Islet precursor cell (in vitro differentiated cells): ENCODE results near the gene ULK4.
"Not testable (repeated sequence)": the region's sequence is repeated elsewhere in the genome, so short reads cannot be mapped to it uniquely, and the experiment has no call there.

Experiments used
- DNase-seq: peaks from one replicate; pipeline ENCODE4 v3.0.0-alpha.2; 2018

ULK4 gene

DNA sequence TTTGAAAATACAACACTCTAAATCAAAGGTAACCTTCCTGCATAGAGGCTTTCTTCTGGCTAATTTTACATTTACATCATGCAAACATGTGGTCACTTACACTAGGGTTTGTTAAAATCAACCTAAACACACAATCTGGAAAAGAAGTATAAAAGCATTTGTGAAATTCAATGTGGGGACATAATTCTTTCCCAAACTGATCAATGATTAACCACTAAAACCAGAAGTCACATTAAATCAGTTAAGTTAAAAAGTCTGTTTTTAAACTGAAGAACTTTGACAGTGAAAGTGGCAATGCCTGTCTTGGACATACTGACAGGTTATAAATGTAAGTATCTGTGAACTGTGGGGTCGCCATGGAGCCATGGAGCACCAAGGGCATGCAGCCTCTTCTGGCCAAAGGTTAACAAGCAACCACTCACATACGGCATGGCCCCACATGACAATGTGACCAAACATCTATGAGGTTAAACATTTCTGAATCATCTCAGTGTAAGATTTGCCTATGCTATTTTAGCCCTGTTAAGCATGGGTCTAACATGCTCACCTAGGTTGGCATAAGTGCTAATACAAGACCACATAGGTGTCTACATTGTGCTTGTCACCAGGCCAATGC is 484.4 kb downstream of the ULK4 start:
- DNase-seq, result no peak

DNA sequence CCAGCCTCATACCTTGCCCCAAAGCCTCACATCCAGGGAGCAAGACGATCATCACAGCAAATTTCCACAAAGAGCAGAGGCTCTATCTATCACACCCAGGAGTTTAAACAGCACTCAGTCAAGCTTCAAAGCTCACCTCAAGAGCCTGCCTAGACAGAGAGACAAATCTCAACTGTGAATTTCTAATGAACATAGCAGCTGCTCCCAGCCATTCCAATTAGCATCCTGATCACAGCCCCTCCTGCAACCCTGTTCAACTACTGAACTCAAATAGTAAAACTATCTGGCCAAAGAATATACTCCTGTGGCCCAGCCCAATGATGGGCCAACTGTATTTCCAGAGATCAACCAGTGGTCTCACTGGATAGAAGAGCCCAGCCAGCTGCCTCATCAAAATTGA is 492.8 kb downstream of the ULK4 start:
- no peak for DNase-seq

DNA sequence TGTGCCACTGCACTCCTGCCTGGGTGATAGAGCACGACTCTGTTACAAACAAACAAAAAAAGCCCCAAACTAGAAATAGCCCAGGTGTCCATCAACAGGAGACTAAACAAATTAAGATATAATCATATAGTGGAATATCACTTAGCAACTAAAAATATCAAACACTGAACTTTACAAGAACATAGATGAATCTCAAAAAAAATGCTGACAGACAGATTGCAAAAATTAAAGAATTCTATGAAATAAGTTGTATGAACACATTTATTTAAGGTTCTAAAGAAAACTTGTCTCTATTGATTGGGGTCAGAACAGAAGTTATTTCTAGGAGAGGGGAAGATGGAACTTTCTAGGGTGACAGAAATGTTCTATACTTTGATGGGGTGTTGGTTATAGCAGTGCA is 494.4 kb downstream of the ULK4 start:
- DNase-seq, result no peak

DNA sequence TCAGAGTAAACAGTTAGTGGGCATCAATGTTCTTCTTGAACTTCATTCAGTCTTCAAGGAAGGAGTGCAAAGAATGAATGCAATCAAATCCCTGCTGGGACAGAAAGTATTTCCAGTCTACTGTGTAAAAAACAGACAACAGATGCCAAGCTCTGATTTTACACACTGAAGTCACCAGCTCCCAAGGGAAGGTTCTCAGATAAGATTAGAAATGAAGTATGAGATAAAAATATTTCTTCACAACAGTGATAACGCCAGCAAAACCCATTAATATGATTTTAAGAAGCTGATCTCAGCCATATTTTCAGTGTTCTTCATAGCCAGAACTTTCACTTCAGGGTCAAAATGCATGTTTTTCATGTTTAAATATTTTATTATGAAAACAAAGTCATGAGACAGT is 497.0 kb downstream of the ULK4 start:
- DNase-seq, result no peak

DNA sequence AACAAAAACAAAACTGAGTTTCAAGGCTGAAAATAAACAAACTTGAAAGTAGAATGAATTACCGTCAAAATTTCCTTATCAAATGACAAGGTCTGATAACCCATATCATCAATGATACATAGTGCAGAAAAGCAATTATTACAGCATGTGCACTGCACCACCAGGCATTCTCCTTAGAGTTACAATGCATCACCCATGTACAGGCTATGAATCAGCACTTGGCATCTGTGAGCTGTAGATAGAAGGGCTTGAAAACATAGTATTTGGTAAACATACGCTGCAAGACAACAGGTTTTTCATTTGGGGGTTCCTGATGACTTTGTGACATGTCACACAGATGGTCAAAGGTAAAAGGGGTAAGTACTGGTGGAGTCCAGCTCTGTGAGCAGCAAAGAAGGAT is 497.5 kb downstream of the ULK4 start:
- DNase-seq, result no peak

DNA sequence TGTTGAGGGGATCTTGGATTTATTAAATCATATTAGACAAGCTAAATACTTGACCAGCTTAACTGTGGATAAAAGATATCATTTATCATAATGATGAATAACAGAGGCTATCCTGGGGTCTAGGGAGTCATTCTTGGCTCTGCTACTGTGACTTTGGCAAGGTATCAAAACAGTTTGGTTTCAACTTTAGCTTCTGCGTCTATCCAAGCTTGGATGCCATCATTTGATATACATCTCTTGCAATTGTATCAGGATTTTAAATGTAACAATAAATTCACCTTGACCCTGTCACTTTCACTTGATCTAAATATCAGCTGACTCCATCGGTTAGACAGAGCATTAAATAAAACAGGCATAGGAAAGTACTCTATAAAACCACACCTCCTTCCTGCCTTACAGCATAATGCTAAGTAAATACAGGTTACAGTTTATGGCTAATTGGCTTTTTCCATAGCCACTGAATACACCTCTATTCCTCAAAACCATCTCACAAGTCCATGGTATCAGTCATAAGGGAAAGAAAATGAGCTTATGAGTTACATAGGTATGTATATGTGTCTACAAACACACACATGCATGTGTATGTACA is 499.7 kb downstream of the ULK4 start:
- no peak for DNase-seq

DNA sequence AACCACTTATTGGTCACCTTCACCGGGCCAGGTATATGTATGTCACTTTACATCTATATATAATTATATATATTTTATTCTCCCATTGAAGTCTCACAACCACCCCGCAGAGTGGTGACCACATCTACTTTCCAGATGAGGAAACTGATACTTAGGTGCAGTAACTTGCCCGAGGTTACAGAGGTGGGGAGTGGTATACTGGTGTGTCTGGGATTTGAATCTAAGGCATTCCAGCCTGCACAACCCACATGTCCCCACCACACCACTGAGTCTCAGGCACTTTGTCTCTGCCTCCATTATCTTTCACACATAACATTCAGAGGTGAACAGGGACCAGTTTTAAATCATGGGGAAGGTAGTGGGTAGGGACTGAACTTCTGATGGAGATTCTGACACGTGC is 501.2 kb downstream of the ULK4 start:
- no peak for DNase-seq

DNA sequence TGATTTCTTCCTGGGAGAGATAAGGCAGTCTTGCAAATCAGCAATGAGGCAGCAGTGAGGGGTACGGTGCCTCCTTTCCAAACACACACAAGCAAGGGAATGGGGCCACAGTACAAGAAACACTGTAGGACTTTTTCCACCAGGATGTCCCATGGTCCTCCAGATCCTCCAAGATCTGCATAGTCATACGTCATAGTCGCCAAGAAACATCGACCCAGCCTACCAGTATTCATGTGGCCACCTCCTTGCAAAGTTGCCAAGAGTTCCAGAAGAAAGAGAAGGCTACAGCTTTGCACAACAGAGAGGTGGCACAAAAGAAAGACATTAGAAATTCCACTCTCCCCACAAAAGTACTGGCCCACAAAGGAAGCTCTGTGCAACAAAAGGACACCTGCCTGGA is 504.7 kb downstream of the ULK4 start:
- DNase-seq, result no peak

DNA sequence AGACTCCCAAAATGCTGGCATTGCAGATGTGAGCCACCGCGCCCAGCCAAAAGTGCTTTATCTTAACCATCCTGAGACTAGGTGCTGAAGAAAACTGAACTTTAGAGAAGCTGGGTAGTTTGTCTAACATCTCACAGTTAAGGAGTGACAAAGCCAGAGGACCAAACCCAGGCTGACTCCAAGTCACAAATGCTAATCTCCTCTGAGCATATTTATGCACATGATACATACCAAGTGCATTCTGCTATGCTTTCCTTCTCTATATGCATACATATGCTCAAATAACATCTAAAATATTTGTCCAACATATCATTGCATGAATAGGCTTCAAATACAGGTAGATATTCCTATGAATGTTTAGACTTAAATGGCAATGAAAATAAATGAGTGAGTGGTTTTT is 505.7 kb downstream of the ULK4 start:
- DNase-seq, result no peak

DNA sequence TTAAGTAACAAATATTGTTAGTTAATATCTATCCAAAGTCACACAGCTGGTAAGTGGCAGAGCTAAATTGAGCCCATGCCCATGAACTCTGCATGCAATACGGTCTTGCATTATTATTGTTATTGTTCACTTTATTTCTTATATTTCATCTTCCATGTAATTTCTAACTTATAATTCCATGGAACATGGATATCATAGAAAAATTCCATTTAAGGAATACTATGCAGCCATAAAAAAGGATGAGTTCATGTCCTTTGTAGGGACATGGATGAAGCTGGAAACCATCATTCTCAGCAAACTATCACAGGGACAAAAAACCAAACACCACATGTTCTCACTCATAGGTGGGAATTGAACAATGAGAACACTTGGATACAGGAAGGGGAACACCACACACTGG is 508.3 kb downstream of the ULK4 start:
- not testable (repeated sequence) for DNase-seq

DNA sequence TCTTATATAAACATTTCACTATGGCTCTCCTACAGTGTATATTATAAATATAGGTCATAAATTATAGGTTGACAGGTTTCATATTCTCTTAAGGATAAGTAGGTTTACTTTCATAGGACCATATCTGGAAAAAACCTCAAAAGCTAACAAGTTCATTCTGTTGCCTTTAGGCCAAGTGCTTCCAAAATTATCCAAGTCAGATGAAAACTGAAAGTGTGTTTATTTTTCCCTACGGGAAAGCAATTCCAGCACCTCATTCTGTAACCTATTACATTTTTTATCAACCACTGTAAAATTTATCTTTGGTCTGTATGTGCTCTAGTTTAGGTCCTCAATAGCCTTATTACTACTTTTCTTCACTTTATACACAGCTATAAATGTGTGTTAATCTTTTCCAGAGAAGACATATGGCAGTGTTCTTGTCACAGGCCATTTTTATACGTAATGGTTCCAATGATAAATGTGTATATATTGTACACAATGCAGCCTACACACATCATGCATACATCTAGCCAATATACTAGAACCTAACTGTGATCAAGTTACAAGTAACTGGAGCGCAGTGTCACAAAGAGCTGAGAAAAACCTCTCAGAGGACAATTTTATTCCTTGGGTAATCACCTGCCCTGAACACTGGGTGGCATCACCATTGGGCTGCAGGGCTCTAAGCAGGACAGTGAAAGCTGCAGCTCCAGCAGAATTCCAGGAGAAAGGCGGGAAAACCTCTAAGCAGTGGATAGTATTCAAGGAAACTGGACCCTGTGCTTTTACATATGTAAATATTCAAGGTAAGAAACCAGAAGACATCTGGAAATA is 511.3 kb downstream of the ULK4 start:
- DNase-seq, result no peak

DNA sequence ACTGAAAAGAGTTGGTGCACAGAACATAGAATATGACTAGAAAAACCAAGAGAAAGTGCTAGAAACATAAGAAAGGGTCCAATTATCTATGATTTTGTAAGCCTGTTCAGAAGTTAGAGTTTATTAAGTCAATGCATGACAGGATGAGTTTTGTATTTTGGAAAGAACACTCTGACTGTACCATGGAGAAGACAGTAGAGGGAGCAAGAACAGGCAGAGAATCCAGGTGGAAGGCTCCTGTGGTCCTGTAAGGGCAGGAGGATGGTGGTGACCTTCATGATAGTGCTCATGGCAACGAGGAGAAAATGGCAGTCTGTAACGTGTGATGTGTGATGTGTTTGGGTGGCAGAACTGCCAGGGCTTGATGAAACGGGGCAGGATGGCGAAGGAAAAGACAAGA is 513.5 kb downstream of the ULK4 start:
- DNase-seq, result no peak

DNA sequence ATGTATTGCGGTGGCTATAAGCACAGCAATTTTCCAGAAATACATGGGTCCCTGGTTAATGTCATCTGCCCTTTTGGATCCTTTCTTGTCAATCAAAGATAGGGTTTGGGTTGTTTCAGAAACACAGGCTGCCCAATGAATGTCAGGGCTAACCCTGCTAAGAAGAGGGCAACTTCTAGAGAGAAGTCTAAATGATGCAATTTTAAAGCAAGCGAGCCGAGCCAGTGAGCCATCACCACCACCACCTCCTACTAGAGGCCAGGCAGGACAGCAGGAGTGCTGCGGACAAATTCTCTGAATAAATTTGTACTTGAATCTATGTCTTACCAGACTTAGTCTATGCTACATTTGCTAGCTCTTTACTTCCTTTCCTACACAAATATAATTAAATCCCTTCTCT is 514.2 kb downstream of the ULK4 start:
- DNase-seq, result no peak

DNA sequence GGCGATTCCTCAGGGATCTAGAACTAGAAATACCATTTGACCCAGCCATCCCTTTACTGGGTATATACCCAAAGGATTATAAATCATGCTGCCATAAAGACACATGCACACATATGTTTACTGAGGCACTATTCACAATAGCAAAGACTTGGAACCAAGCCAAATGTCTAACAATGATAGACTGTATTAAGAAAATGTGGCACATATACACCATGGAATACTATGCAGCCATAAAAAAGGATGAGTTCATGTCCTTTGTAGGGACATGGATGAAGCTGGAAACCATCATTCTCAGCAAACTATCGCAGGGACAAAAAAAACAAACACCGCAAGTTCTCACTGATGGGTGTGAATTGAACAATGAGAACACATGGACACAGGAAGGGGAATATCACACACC is 515.6 kb downstream of the ULK4 start:
- not testable (repeated sequence) for DNase-seq

DNA sequence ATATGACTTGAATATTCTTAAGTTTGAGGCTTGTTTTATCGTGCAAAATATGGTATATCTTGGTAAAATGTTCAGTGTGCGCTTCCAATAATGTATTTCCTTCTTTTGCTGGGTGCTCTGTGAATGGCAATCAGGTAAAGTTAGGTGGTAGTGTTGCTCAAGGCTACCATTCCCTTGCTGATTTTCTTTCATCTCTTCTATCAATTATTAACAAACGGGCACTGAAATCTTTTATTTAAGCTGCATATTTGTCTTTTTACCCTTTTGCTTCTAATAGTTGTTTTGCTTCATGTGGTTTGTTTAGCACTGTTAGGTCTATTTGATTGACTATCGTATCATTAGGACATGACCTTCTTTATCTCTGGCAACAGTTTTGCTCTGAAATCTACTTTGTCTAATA is 520.3 kb downstream of the ULK4 start:
- no peak for DNase-seq

DNA sequence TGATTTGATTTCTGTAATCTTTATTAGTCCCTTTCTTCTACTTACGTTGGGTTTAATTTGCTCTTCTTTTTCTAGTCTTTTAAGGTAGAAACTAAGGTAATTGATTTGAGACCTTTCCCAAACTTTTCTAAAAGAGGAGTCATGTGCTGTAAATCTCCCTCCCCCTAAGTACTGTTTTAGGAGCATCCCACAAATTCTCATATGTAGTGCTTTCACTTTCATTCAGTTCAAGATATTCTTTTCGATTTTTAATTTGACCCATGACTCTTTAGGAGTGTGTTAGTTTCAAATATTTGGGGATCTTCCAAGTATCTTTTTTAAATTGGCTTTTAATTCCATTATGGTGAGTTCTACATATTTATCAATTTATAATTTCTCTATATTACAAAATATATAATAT is 520.8 kb downstream of the ULK4 start:
- no peak for DNase-seq

DNA sequence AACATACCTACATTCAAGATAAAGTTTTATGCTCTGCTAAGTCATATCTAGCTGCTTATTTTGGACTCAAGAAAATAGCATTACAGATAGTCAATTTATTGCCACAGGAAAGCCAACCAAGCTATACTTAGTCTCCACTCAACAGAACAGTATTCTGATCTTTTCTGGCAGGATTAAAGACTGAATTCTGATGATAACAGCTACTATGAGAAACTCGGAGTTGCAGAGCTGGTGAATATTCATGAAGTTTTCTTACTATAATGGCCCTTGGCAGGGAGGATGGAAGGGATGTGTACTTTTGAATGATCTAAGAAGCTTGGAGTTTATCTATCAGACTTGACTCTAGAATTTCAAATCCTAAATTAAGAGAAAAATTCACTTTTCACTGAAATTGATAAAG is 524.9 kb downstream of the ULK4 start:
- no peak for DNase-seq

DNA sequence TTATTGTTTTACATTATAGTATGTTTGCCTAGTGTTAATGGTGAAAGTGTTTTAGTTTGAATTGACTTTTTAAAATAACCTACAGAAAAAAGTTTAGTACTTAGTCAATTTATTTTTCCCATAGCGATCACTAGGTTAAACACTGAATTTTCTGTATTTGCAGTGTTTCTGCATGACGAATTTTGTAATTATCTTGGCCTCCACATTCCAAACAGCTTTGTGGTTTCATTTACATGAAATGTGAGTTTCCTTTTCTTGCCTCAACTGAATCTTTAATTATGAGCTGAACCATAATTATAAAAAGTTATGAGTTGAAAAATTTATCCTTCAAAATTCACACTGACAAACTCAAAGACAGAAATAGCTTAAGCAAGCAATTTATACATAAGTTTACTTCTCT is 527.1 kb downstream of the ULK4 start:
- no peak for DNase-seq

DNA sequence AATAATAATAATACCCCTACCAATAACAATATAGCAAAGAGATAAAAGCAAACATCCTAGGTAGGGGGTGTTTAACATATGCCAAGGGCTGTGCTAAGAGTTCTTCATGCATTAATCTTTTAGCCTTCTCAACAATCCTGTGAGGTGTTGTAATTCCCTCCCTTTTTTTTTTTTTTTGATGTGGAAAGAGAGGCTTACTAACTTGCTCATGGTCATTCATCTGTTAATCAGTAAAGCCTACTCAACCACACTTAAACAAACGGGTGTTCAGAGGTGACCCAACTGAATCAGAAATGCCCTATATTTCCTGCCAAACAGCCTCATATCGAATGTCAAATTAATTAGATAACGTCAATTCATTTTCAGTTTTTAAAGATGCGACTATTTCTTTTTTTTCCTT is 530.5 kb downstream of the ULK4 start:
- DNase-seq, result no peak

DNA sequence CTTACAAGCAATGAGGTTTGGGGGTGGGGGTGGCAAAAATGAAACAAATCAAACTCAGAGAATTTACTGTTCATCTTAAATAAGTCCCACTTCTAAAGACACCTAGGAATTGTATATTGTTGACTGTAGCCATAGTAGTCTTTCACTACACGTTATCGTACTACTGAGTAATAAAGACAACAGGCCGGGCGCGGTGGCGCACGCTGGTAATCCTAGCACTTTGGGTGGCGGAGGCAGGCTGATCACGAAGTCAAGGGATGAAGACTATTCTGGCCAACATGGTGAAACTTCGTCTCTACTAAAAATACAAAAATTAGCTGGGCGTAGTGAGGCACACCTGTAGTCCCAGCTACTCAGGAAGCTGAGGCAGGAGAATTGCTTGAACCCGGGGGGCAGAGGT is 531.0 kb downstream of the ULK4 start:
- no peak for DNase-seq

DNA sequence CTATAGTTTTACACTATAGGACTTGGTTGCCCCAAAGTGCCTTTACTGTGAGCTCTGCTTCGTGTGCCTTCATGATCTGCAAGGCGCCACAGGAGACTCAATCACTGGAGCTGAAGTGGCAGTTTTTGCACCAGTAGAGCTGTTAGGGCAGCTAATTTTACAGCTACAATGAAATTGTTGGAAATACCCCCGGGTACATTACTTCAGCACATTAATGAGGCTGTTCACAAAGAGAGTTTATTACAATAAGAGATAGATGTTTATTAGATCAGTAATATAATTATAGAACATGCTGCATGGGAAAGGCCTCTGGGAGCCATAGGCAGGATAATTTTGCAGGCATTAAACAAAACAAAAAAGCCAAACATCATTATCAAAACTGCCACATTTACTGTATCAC is 531.5 kb downstream of the ULK4 start:
- DNase-seq, result no peak

DNA sequence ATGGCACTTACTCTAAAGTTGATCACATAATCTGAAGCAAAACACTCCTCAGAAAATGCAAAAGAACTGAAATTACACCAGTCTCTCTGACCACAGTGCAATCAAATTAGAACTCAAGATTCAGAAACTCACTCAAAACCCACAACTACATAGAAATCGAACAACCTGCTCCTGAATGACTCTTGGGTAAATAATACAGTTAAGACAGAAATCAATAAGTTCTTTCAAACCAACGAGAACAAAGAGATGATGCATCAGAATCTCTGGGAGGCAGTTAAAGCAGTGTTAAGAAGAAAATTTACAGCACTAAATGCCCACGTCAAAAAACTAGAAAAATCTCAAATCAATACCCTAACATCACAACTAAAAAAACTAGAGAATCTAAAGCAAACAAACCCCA is 535.4 kb downstream of the ULK4 start:
- DNase-seq, result no peak

DNA sequence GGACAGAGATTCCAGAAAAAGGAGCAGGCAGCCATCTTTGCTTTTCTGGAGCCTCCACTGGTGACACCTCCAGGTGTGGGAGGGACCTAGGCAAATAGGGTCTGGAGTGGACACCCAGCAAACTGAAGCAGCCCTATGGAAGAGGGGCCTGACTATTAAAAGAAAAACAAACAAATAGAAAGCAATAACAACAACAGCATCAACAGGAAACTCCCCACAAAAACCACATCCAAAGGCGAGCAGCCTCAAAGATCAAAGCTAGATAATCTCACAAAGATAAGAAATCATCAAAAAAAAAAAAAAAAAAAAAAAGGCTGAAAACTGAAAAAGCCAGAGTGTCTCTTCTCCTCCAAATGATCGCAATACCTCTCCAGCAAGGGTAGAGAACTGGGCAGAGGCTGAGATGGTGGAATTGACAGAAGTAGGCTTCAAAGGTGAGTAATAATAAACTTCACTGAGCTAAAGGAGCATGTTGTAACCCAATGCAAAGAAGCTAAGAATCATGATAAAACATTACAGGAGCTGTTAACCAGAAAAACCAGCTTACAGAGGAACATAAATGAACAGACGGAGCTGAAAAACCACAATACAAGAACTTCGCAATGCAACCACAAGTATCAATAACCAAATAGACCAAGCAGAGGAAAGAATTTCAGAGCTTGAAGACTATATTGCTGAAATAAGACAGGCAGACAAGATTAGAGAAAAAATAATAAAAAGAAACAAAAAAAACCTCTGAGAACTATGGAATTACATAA is 537.2 kb downstream of the ULK4 start:
- DNase-seq, result no peak

DNA sequence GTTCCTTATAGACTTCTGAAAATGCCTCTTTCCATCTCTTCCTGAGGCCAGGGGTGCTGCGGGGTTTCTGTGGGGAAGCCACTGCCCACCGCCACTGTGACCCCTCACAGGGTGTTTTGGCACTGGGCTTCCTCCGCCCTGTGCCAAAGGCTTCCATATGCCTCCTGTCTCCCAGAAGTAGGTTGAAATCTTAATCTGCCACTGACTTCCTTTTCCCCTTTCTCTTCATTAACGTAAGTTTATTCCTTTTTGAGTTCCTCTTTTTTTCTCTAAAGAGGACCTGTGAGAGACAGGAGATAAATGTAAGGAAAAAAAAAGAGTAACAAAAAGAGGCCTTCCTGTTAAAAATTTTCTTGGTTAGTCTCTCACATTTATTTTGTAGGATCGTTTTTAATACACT is 542.1 kb downstream of the ULK4 start:
- DNase-seq, result no peak
